ENCODE data around the gene CXorf65.
A peak's percentile ranks its signal among the peaks of the same experiment; 100 is the strongest.

Gene CXorf65

GRCh38 chrX:71105628-71106027 lies 912 bp downstream of the CXorf65 start:
- DNase-seq (ENCODE audit: low spot score) = no peak

DNA sequence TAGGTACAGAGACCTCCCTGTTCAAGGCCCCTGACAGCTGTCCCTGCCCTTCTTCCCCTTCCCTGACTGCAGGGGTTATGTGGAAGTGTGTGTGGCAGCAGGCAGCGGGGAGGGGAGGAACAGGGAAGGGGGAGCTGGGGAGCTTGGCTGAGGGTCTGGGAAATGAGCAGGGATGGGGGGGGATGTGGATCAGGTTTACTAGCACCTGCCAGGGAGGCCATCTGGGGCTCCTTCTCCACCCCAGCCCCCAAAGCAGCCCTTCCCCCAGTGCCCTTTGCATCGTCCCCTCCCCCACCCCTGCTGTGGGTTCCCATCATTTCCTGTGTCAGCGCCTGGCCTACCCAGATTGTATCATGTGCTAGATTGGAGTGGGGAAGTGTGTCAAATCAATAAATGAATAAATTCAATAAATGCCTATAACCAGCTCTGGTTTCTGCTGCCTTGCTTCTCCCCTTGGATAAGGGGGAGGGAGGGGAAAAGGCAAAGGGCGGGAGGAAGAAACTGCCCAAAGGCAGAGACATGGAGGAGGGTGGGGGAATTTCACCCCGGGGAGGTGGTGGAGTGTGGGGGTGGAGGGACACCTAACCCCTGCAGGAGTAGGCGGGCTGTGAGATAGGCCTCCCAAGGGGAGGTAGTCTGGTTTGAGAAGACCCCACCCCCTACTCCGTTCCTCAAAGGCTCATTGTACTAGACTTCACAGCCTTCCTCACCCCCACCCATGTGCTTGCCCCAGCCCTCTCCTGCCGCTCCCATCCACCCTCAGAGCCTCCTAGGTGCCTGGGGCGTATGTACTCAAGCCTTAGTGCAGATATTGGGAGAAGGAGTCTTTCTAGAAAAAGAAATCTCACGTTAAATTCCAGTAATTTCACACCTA lies 3.2 kb downstream of the CXorf65 start:
- DNase-seq (ENCODE audit: low spot score) = no peak

- DNase-seq (ENCODE audit: low spot score) = no peak
These were observed 4.2 kb downstream of the CXorf65 start for GRCh38 chrX:71102292-71102691.

GRCh38 chrX:71100581-71101505 lies 5.7 kb downstream of the CXorf65 start:
- DNase-seq (ENCODE audit: low spot score) = no peak

- DNase-seq (ENCODE audit: low spot score) = no peak
These were observed 6.8 kb downstream of the CXorf65 start for GRCh38 chrX:71099736-71100135.

DNA sequence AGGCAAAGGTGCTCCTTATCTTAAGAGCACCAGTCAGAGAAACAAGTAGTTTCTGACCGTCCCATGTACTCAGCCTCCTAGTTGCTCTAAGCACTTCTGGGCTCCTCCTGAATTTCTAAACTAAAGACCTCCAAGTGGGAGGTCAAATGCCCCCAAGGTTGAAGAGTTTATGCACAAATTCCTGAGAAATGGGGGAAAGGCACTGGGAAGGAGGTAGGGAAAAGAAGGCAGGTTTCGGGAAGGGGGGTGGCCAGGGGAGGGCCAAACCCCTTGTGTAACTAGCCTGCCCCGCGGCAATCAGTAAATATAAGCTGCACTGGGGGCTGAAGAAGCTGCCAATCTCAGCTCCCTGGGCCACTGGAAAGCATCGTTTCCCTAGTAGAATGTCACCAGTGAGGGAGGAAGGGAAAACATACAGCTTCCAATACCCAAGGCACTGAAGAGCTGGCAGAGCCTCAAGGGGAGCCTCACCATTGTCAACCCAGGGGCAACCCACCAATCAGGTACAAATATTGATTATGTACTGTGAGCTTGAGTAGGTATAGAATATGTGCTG lies 7.5 kb downstream of the CXorf65 start:
- DNase-seq (ENCODE audit: low spot score) = no peak

GRCh38 chrX:71098302-71098701 lies 8.2 kb downstream of the CXorf65 start:
- no peak for DNase-seq (ENCODE audit: low spot score)

- no peak for DNase-seq (ENCODE audit: low spot score)
These were observed 9.8 kb downstream of the CXorf65 start for GRCh38 chrX:71096760-71097032.

- no peak for DNase-seq (ENCODE audit: low spot score)
These were observed 10.4 kb downstream of the CXorf65 start for GRCh38 chrX:71095981-71096759.

- peak; percentile 88 for DNase-seq (ENCODE audit: low spot score)
These were observed 11.0 kb downstream of the CXorf65 start, which contains the start of gene FOXO4 for GRCh38 chrX:71095555-71095980. Gene FOXO4 (plus strand): TSS chrX:71095851. CDS start chrX:71096529, 678 bp downstream.

DNA sequence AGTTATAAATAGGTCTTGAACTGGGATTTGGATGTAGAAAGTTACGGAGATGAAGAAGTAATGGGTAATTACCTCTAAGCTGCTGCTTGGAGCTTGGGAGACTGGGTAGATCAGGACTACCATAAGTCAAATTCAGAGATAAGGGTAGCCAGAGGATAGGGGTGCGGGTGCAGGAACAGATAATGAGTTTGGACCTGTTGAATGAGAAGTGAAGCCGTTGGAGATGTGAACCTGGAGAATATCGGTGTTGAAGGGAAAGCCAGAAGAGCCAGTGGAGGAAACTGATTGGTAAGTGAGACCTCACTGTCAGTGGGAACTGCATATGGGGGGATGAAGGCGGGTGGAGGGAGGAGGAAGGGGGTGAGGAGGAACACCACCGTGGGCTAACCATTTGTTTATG lies 11.5 kb downstream of the CXorf65 start:
- DNase-seq (ENCODE audit: low spot score) = no peak

GRCh38 chrX:71091263-71091662 lies 15.3 kb downstream of the CXorf65 start:
- DNase-seq (ENCODE audit: low spot score) = no peak

DNA sequence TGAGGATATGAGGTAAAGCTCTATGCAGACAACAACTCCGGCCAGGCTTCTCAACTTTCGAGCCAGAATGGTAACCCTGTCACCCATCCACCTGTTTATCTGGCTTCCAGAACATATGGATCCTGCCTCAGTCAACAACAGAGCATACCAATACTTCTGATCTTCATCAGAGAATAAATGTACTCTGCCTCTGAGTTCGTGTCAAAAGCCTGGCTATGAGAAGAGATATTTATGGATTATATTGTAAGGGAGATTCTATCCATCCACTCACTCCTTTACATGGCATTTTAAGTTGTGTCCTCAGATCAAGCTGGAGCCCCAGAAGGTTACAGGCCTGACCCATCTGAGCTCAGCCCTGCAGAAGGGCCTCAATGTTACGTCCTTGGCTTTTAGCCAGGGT lies 20.6 kb downstream of the CXorf65 start:
- no peak for DNase-seq (ENCODE audit: low spot score)

GRCh38 chrX:71082822-71083221 lies 23.7 kb downstream of the CXorf65 start:
- DNase-seq (ENCODE audit: low spot score) = no peak

GRCh38 chrX:71082124-71082647 lies 24.4 kb downstream of the CXorf65 start:
- DNase-seq (ENCODE audit: low spot score) = no peak

GRCh38 chrX:71081330-71082123 lies 25.0 kb downstream of the CXorf65 start:
- no peak for DNase-seq (ENCODE audit: low spot score)

DNA sequence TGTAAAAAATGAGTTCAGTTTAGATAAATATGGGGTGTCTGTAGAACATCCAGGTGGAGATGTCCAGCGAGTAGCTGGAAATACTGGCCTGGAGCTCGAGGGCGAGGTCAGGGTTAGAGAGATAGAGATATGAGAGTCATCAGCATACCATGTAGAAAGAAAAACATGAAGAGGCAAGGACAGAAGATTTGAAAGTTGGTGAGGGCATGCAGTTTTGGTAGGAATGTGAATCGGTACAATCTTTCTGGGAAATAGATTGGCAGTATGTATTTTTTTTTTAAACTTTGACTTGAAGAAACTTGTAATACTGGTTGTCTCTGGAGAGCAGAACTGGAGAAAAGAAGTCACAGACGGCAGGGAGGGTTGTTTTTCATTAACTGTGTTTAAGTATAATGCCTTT lies 36.0 kb downstream of the CXorf65 start:
- DNase-seq (ENCODE audit: low spot score) = no peak

DNA sequence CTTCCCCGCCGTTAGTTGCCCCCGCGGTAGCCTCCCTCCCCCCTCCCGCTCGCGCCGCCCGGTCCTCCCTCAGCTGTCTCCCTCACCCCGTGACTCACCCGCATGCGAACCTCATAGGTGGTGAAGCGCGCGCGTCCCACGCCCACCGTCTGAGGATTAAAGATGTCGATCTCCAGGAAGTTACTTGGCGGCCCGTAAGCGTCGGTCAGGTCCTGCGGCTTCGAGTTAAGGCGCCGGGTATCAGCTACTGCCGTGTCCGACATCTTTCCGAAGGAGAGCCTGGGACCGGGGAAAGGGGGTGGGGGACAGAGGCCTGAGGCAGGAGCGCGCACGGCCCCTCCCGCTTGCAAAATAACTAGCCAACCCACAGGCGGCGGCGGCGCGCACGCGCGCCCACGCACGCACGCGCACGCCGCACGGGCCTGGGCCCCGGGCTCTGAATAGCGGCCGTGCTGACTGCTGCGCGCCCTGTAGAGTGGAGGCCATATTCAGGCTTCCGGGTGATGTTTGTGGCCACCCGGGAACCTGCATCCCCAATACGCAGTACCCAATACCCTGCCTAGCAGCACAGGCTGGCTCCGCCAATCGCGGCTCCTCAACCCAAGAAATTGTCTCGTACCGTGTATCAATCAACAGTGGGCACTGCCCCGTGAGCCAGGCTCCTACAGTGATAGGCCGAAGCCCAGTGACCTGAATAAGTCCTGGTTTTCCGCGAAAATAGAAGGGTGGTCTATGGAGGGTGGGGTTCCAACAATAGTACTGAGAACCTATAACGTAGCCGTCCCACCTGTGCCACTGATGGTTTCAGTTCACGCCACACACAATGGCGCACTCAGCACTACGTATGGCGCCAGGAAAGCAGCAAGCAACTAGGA lies 38.3 kb downstream of the CXorf65 start, which contains the start of gene SNX12:
Gene SNX12 (minus strand): TSS at position 291 of the 875 bp plus-strand sequence. CDS start 28 bp downstream, at position 263.
- DNase-seq (ENCODE audit: low spot score) = peak; percentile 93

GRCh38 chrX:71067712-71068043 lies 38.9 kb downstream of the CXorf65 start:
- DNase-seq (ENCODE audit: low spot score) = no peak

- DNase-seq (ENCODE audit: low spot score) = no peak
These were observed 39.5 kb downstream of the CXorf65 start for GRCh38 chrX:71067089-71067488.

All from HuH-7 (cell line).